ENCODE data around the gene KANSL1.

The KANSL1 gene

DNA sequence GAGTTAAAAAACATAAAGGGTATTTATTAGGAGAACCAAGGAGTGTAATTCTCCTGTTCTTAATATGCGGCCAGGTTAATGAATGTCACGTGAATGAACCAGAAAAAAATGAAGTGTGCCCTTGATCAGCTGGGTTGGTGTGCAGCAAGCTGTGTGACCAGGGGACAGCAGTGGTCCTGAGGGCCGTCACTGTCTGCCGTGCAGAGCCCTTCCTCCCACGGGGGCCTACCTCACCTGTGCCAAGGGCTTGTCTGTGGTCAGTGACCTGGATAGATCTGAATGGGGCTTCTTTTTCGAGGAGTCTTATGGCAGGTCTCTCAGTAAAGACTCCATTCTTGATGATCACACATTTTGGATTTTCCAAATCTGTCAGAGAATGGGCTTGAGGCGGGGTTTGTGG, 211.9 kb downstream of the KANSL1 start:
- in situ Hi-C loops (cut with MboI; ENCODE audit: low pct_unique_long_range_greater_than_20kb, low sequenced_read_pairs, unreplicated experiment) = no loop called here

GRCh38 chr17:45980855-45981254, 212.4 kb downstream of the KANSL1 start:
- TF ChIP-seq CTCF (IDR thresholded peaks at IDR 0.05; ENCODE audit: extremely low read depth, insufficient read depth, missing control alignments) = no peak
- in situ Hi-C loops (cut with MboI; ENCODE audit: low pct_unique_long_range_greater_than_20kb, low sequenced_read_pairs, unreplicated experiment) = no loop called here
- no peak for DNase-seq (ENCODE audit: low spot score)

More for the DNA sequence above, 211.9 kb downstream of the KANSL1 start:
- TF ChIP-seq CTCF (IDR thresholded peaks at IDR 0.05; ENCODE audit: extremely low read depth, insufficient read depth, missing control alignments) = no peak
- no peak for DNase-seq (ENCODE audit: low spot score)
